CD14-positive monocyte (primary cell): ENCODE measurements around the gene NOTCH4. TPM values are rescaled to one million over a fixed set of nuclear protein-coding genes. Genes with fewer than 3 reads are reported as not detected.

ENCODE experiments used
- DNase-seq, 3 donors: peaks; one replicate each; pipeline ENCODE4 v3.0.0-alpha.2; 2011 to 2022
- H2AFZ ChIP-seq: 2 replicates; pipeline ENCODE4 v1.6.0; 2012; ENCODE audit warnings: mild to moderate bottlenecking, low read depth, low read length, inconsistent platforms; ENCODE audit not compliant: insufficient read depth, poor library complexity, severe bottlenecking
- H3K27ac ChIP-seq, 2 donors: 1 replicate in 1 of 2; 2 replicates in 1 of 2; pipeline ENCODE4 v1.5.1; 2012 to 2013; ENCODE audit warnings: low read length in 2 of 2, control low read depth in 1 of 2, inconsistent platforms in 1 of 2, low read depth in 1 of 2, mild to moderate bottlenecking in 1 of 2
- H3K27me3 ChIP-seq, 2 donors: one replicate each; pipeline versions ENCODE4 v1.6.0 to v1.6.1; 2011 to 2013; ENCODE audit warnings: low read length in 2 of 2; ENCODE audit not compliant: control insufficient read depth in 2 of 2, insufficient read depth in 2 of 2
- H3K36me3 ChIP-seq, 2 donors: replicated peaks in 1 of 2; 1 replicate in 1 of 2; 2 replicates in 1 of 2; pipeline versions ENCODE4 v1.5.1 to v1.6.1; 2012 to 2013; ENCODE audit warnings: low read length in 2 of 2, control low read depth in 1 of 2, inconsistent platforms in 1 of 2, mild to moderate bottlenecking in 1 of 2; ENCODE audit not compliant: insufficient read depth in 2 of 2, control insufficient read depth in 1 of 2
- H3K4me1 ChIP-seq, 2 donors: 1 replicate in 1 of 2; 2 replicates in 1 of 2; pipeline versions ENCODE4 v1.5.1 to v1.6.1; 2012 to 2013; ENCODE audit warnings: low read length in 2 of 2, control low read depth in 1 of 2, inconsistent platforms in 1 of 2, mild to moderate bottlenecking in 1 of 2, moderate library complexity in 1 of 2; ENCODE audit not compliant: insufficient read depth in 2 of 2, control insufficient read depth in 1 of 2
- H3K4me2 ChIP-seq: replicated peaks from 2 replicates; pipeline ENCODE3; 2012; ENCODE audit warnings: low read length, moderate library complexity, mild to moderate bottlenecking; ENCODE audit not compliant: poor library complexity, severe bottlenecking; ENCODE audit errors: extremely low read depth
- H3K4me3 ChIP-seq, 3 experiments: fragments of 200-600 bp in 1 of 3; sonication (generic) in 1 of 3; replicated peaks in 1 of 3; 1 replicate in 2 of 3; 2 replicates in 1 of 3; pipeline ENCODE4 v1.5.1; 2011 to 2013; ENCODE audit warnings: low read length in 3 of 3, mild to moderate bottlenecking in 3 of 3, control low read depth in 2 of 3, low read depth in 2 of 3, inconsistent platforms in 1 of 3, moderate library complexity in 1 of 3
- H3K79me2 ChIP-seq: 2 replicates; pipeline ENCODE4 v1.6.0; 2012; ENCODE audit warnings: mild to moderate bottlenecking, control low read depth, inconsistent platforms, low read length, moderate library complexity; ENCODE audit not compliant: insufficient read depth
- H3K9ac ChIP-seq: 2 replicates; pipeline ENCODE4 v1.6.0; 2017; ENCODE audit warnings: low read length, mild to moderate bottlenecking; ENCODE audit not compliant: insufficient read depth, poor library complexity, severe bottlenecking
- H3K9me3 ChIP-seq, 2 donors: replicated peaks in 1 of 2; 1 replicate in 1 of 2; 2 replicates in 1 of 2; pipeline versions ENCODE4 v1.5.1 to v1.6.1; 2012 to 2013; ENCODE audit warnings: low read length in 2 of 2, control low read depth in 1 of 2; ENCODE audit not compliant: control insufficient read depth in 1 of 2, insufficient read depth in 1 of 2
- H4K20me1 ChIP-seq: 2 replicates; pipeline ENCODE4 v1.6.0; 2012; ENCODE audit warnings: mild to moderate bottlenecking, low read length, control low read depth, moderate library complexity; ENCODE audit not compliant: insufficient read depth
- H3K27ac Mint-ChIP-seq, 7 donors: one replicate each; pipeline ENCODE4 v1.8.0; 2020; ENCODE audit warnings: mild to moderate bottlenecking in 7 of 7, mixed read lengths in 7 of 7, moderate library complexity in 6 of 7, inconsistent platforms in 2 of 7
- H3K27me3 Mint-ChIP-seq, 3 donors: one replicate each; pipeline ENCODE4 v1.8.0; 2021 to 2022; ENCODE audit warnings: low read depth in 3 of 3, mild to moderate bottlenecking in 3 of 3, mixed read lengths in 3 of 3, moderate library complexity in 3 of 3, inconsistent platforms in 1 of 3
- H3K36me3 Mint-ChIP-seq, 2 donors: one replicate each; pipeline ENCODE4 v1.8.0; 2020; ENCODE audit warnings: mixed read lengths in 2 of 2, inconsistent platforms in 1 of 2, mild to moderate bottlenecking in 1 of 2
- H3K4me1 Mint-ChIP-seq: one replicate; pipeline ENCODE4 v1.8.0; 2020; ENCODE audit warnings: mild to moderate bottlenecking, mixed read lengths
- H3K4me3 Mint-ChIP-seq, 2 donors: one replicate each; pipeline ENCODE4 v1.8.0; 2020; ENCODE audit warnings: mild to moderate bottlenecking in 2 of 2, mixed read lengths in 2 of 2, moderate library complexity in 1 of 2
- H3K9me3 Mint-ChIP-seq, 7 donors: one replicate each; pipeline ENCODE4 v1.8.0; 2020 to 2022; ENCODE audit warnings: mixed read lengths in 7 of 7, mild to moderate bottlenecking in 6 of 7, moderate library complexity in 6 of 7, inconsistent platforms in 2 of 7
- CTCF ChIP-seq: fragments of 200-600 bp; IDR thresholded peaks from one replicate; pipeline ENCODE4 v1.8.0; 2022; ENCODE audit warnings: antibody characterized with exemption, mild to moderate bottlenecking
- WGBS: methylation state at CpG from one replicate; pipeline ENCODE4 v1.1.5; 2013; ENCODE audit warnings: missing lambda C conversion rate; ENCODE audit not compliant: insufficient coverage; 5-methylcytosine and 5-hydroxymethylcytosine counted together
- intact Hi-C, 2 donors: fragments of 100-400 bp; cut with micrococcal nuclease; formaldehyde crosslinking; loops; one replicate each; pipeline versions ENCODE4 v1.15.0 to v1.15.1; 2023
- polyA plus RNA-seq, 3 donors: library from polyadenylated mRNA; depleted of rRNA in 1 of 3; unstranded in 2 of 3; stranded (reverse) in 1 of 3; fragments of 300-500 nt in 2 of 3; fragments of >200 nt in 1 of 3; fragmentation: Illumina TruSeq in 2 of 3; gene quantifications; 1 replicate in 2 of 3; 2 replicates in 1 of 3; pipeline ENCODE4 v1.2.3, GENCODE V29; 2012 to 2021

NOTCH4 gene
- polyA plus RNA-seq, 3 donors = 5.2 to 8.1 (median 6.1) TPM

- no peak for TF ChIP-seq CTCF
- Histone ChIP-seq H3K27me3 (peaks cover 36 to 74% of the 10 kb centered on the region in 2 donors), H3K4me3 (no peak overlapping the region), H2AFZ (no peak overlapping the region), H3K4me2 (no peak overlapping the region), H3K79me2 (no peaks in the 10 kb centered on the region), H3K36me3 (no peaks in the 10 kb centered on the region), H3K27ac (no peak overlapping the region), H3K9ac (no peak overlapping the region), H4K20me1 (no peaks in the 10 kb centered on the region), H3K9me3 (peaks cover 0 to 11% of the 10 kb centered on the region in 2 donors), H3K4me1 (peaks cover 33 to 37% of the 10 kb centered on the region in 2 donors)
- 0% methylated on average over 3 of the region's 8 CpGs for WGBS
- peak overlapping the region; percentile 49 to 75 for H3K4me3 Mint-ChIP-seq
- DNase-seq = no peak
- H3K9me3 Mint-ChIP-seq = peaks cover 0 to 31% (median 11%) of the 10 kb centered on the region in 7 donors
- no peak overlapping the region for H3K27ac Mint-ChIP-seq
- intact Hi-C loops = no loop called here
- peaks cover 41% of the 10 kb centered on the region for H3K4me1 Mint-ChIP-seq
- peaks cover 0 to 13% of the 10 kb centered on the region in 2 donors for H3K36me3 Mint-ChIP-seq
- peaks cover 66 to 87% (median 79%) of the 10 kb centered on the region in 3 donors for H3K27me3 Mint-ChIP-seq
Observed at GRCh38 chr6:32151181-32151862, 72.5 kb downstream of the NOTCH4 start.

GRCh38 chr6:32149932-32150870 lies 73.7 kb downstream of the NOTCH4 start:
- no peaks in the 10 kb centered on the region for H4K20me1 ChIP-seq
- peaks cover 0 to 13% of the 10 kb centered on the region in 2 donors for H3K36me3 Mint-ChIP-seq
- H3K27ac ChIP-seq = no peak overlapping the region
- intact Hi-C loops = no loop called here
- H3K4me2 ChIP-seq = no peak overlapping the region
- peaks cover 36 to 74% of the 10 kb centered on the region in 2 donors for H3K27me3 ChIP-seq
- no peak for TF ChIP-seq CTCF
- no peaks in the 10 kb centered on the region for H3K36me3 ChIP-seq
- no peak overlapping the region for H3K27ac Mint-ChIP-seq
- H3K27me3 Mint-ChIP-seq = peaks cover 66 to 89% (median 79%) of the 10 kb centered on the region in 3 donors
- H3K9me3 Mint-ChIP-seq = peaks cover 0 to 31% (median 11%) of the 10 kb centered on the region in 7 donors
- peak overlapping the region; percentile 9 to 95 for H3K4me3 Mint-ChIP-seq
- peaks cover 40% of the 10 kb centered on the region for H3K4me1 Mint-ChIP-seq
- no peaks in the 10 kb centered on the region for H3K79me2 ChIP-seq
- peaks cover 0 to 11% of the 10 kb centered on the region in 2 donors for H3K9me3 ChIP-seq
- WGBS = 57% methylated on average over 51 of the region's 55 CpGs
- H2AFZ ChIP-seq = no peak overlapping the region
- H3K9ac ChIP-seq = no peak overlapping the region
- DNase-seq = no peak
- H3K4me3 ChIP-seq = no peak overlapping the region
- peaks cover 33 to 37% of the 10 kb centered on the region in 2 donors for H3K4me1 ChIP-seq
